Measurements from ENCODE around the gene ZDHHC8.

ZDHHC8 gene

DNA sequence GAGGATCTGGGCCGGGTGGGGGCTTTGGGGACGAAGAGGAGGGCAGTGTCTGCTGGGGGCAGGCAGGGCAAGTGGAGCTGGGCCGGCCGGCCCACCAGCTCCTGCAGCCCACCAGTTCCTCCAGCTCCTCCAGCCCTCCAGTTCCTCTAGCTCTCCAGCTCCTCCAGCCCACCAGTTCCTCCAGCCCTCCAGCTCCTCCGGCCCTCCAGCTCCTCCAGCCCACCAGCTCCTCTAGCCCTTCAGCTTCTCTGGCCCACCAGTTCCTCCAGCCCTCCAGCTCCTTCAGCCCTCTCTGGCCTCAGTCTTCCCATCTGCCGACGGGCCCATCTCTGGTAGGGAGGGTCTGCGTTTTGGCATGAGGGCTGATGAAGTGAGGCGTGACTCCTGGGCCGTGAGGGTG lies 28.4 kb downstream of the ZDHHC8 start:
- Mint-ChIP-seq H3K4me1 (ENCODE audit: low read depth) (no peaks in the 10 kb centered on the region), H3K9me3 (no peaks in the 10 kb centered on the region), H3K27ac (no peak overlapping the region), H3K27me3 (no peaks in the 10 kb centered on the region), H3K4me3 (no peak overlapping the region), H3K36me3 (ENCODE audit: low read depth) (no peaks in the 10 kb centered on the region)

DNA sequence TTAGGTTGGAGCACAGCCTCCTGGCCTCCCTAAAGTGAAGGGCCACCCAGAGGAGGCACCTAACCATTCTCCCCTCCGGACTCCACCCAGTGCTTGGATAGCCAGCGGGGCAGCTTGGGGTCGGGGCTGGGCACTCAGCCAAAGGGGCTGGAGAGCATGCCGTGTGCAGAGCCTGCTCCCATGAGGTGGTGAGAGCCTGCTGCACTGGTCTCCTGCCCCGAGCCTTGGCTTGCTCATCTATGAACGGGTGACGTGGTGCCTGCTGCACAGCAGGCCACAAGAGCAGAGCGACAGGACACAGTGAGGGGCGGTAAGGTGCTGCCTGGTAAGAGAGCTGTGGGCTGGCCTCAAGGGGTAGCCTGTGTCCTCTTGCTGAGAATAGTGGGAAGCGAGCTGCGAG lies 33.3 kb downstream of the ZDHHC8 start:
- no peaks in the 10 kb centered on the region for H3K27me3 Mint-ChIP-seq
- no peaks in the 10 kb centered on the region for H3K4me1 Mint-ChIP-seq (ENCODE audit: low read depth)
- no peaks in the 10 kb centered on the region for H3K9me3 Mint-ChIP-seq
- no peaks in the 10 kb centered on the region for H3K36me3 Mint-ChIP-seq (ENCODE audit: low read depth)
- no peak overlapping the region for H3K4me3 Mint-ChIP-seq
- H3K27ac Mint-ChIP-seq = no peak overlapping the region

DNA sequence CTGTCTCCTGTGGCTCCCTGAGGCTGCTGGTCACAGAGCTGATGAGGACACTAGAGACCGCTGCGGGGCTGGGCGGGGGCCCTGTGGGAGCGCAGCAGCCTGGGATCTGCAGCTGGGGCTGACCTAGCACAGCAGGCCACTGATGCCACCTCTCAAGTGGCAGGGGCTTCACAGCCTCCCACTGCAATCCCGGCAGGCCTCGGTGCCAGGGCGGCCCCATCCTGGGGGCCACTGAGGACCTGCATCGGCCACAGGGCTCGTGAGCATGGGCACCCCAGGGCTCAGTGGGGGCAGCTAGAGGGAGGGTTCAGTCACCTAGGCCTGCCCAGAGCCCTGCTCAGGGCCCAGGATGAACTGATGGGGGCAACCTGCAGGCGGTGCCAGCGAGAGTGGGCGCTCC lies 33.8 kb downstream of the ZDHHC8 start:
- H3K36me3 Mint-ChIP-seq (ENCODE audit: low read depth) = no peaks in the 10 kb centered on the region
- no peaks in the 10 kb centered on the region for H3K27me3 Mint-ChIP-seq
- H3K9me3 Mint-ChIP-seq = no peaks in the 10 kb centered on the region
- H3K4me3 Mint-ChIP-seq = no peak overlapping the region
- H3K4me1 Mint-ChIP-seq (ENCODE audit: low read depth) = no peaks in the 10 kb centered on the region
- H3K27ac Mint-ChIP-seq = no peak overlapping the region

DNA sequence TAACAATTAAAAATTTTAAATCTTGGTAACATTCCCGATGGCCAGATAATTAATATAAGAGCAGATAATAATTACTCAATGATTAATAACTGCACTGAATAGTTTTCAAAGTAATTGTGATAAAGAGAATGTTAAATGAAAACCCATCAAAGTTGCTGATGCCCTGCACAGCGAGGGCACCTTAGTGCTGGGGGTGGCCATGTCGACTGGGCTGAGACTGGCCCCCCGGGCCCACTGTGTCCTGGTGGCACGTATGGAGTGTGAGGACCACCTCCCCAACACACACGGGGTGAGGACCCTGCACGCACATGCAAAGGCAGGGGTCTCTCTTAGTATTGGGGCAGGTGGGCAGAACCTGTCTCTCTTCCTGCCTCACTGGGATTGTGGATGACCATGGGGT lies 34.3 kb downstream of the ZDHHC8 start:
- Mint-ChIP-seq H3K4me1 (ENCODE audit: low read depth) (no peaks in the 10 kb centered on the region), H3K27me3 (no peaks in the 10 kb centered on the region), H3K36me3 (ENCODE audit: low read depth) (no peaks in the 10 kb centered on the region), H3K9me3 (no peaks in the 10 kb centered on the region), H3K27ac (no peak overlapping the region), H3K4me3 (no peak overlapping the region)

DNA sequence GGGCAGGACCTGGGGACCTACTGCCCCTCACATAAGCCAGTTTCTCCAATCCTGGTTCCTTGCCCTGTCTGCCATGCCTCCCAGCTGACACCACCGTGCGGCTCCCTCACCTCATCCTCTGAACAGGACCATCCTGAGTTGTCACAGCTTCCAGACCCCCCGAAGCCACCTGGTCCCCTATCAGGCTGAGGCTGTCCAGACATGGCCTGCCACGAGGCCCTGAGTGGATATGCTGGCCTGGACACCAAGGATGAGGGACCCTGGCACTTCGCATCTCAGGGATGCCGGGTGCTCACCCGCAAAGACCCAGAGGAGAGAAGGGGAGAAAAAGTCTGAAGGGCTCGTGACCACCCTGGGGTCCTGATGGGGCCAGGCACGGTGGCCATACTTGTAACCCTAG lies 35.1 kb downstream of the ZDHHC8 start:
- H3K4me3 Mint-ChIP-seq = no peak overlapping the region
- no peak overlapping the region for H3K27ac Mint-ChIP-seq
- no peaks in the 10 kb centered on the region for H3K27me3 Mint-ChIP-seq
- H3K9me3 Mint-ChIP-seq = no peaks in the 10 kb centered on the region
- no peaks in the 10 kb centered on the region for H3K4me1 Mint-ChIP-seq (ENCODE audit: low read depth)
- H3K36me3 Mint-ChIP-seq (ENCODE audit: low read depth) = no peaks in the 10 kb centered on the region

DNA sequence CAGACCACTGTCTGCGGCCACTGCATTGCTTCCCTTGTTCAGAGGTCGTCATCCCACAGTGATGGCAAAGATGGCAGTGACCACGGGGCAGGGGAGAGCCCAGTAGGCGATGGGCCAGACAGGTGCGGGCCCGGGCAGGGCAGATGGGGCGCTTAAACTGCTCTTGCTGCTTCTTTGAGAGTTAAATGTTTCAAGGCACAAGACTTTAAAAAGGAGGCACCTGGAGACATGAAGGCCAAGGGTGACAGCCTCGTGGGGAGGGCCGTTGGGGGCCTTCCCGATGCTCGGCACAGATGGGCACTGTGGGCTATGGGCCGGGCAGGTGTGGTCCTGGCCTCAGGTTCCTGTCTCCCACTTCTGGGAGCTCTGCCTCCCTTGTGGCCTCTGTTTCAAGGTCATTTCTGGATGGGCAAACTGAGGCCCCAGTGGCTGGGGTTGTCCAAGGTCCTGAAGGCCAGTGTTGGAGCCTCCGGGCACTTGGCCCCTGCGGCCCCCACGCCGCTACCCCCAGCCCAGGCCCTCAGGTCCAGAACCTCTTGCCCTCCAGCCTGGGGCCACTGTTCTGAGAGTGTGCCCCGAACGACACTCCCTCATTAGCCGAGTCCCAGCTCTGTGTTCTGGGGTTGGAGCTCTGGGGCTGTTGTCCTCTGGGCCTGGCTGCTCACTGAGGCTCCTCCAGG lies 36.2 kb downstream of the ZDHHC8 start:
- H3K4me1 Mint-ChIP-seq (ENCODE audit: low read depth) = no peaks in the 10 kb centered on the region
- no peaks in the 10 kb centered on the region for H3K36me3 Mint-ChIP-seq (ENCODE audit: low read depth)
- no peak overlapping the region for H3K4me3 Mint-ChIP-seq
- no peak overlapping the region for H3K27ac Mint-ChIP-seq
- H3K27me3 Mint-ChIP-seq = no peaks in the 10 kb centered on the region
- no peaks in the 10 kb centered on the region for H3K9me3 Mint-ChIP-seq

DNA sequence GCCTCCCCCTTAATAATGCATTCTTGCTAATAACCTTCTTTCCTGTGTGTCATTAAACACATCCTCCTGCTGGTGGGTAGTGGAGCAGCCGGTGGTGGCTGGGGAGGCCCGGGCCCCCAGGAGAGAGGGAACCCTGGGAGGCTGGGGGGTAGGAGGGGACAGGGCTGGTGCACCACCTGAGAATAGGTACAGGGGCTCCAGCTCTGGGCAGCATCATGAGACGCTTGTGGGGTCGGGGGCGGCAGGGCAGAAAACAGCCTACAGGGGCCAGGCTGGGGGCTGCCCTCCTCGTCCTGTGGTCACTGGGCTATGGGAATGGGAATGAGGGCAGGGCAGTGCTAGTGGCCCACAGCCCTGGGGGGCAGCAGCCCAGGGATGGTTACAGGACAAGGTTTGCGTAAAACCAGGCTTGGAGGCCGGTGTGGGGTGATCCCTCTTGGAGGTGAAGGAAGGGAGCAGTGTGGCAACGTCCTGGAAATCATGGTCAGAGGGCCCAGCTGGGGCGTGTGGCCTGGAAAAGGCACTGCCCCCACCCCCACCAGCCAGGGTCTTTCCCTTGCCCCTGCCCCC lies 37.7 kb downstream of the ZDHHC8 start:
- Mint-ChIP-seq H3K27ac (no peak overlapping the region), H3K9me3 (no peaks in the 10 kb centered on the region), H3K27me3 (no peaks in the 10 kb centered on the region), H3K4me3 (no peak overlapping the region), H3K36me3 (ENCODE audit: low read depth) (no peaks in the 10 kb centered on the region), H3K4me1 (ENCODE audit: low read depth) (no peaks in the 10 kb centered on the region)

DNA sequence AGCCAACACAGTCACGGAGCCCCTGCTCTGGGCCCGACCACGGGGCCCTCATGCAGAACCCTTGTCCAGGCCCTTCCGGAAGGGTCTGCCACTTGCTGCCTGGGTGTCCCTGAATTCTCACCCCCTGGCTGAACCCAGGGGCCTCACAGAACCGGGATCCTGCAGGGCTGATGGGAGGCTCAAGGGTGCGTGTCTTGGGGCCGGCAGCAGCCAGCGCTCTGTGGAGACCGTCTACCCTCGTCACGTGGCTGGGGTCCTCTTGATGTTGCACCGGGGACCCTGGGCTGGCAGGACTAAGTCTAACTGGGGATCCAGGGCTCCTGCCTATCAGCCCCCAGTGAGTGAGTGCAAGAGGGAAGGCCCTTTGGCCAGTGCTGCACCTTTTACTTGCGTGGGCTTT lies 38.6 kb downstream of the ZDHHC8 start:
- Mint-ChIP-seq H3K36me3 (ENCODE audit: low read depth) (no peaks in the 10 kb centered on the region), H3K4me3 (no peak overlapping the region), H3K27me3 (no peaks in the 10 kb centered on the region), H3K27ac (no peak overlapping the region), H3K4me1 (ENCODE audit: low read depth) (no peaks in the 10 kb centered on the region), H3K9me3 (no peaks in the 10 kb centered on the region)

GRCh38 chr22:20171288-20172140 lies 39.9 kb downstream of the ZDHHC8 start:
- no peaks in the 10 kb centered on the region for H3K36me3 Mint-ChIP-seq (ENCODE audit: low read depth)
- H3K4me3 Mint-ChIP-seq = no peak overlapping the region
- no peaks in the 10 kb centered on the region for H3K4me1 Mint-ChIP-seq (ENCODE audit: low read depth)
- no peaks in the 10 kb centered on the region for H3K9me3 Mint-ChIP-seq
- H3K27me3 Mint-ChIP-seq = no peaks in the 10 kb centered on the region
- no peak overlapping the region for H3K27ac Mint-ChIP-seq

- H3K27me3 Mint-ChIP-seq = no peaks in the 10 kb centered on the region
- H3K4me1 Mint-ChIP-seq (ENCODE audit: low read depth) = no peaks in the 10 kb centered on the region
- H3K27ac Mint-ChIP-seq = no peak overlapping the region
- H3K4me3 Mint-ChIP-seq = no peak overlapping the region
- no peaks in the 10 kb centered on the region for H3K36me3 Mint-ChIP-seq (ENCODE audit: low read depth)
- H3K9me3 Mint-ChIP-seq = no peaks in the 10 kb centered on the region
Observed at GRCh38 chr22:20172141-20172613, 40.6 kb downstream of the ZDHHC8 start.

GRCh38 chr22:20173246-20173645 lies 41.6 kb downstream of the ZDHHC8 start:
- Mint-ChIP-seq H3K4me1 (ENCODE audit: low read depth) (no peaks in the 10 kb centered on the region), H3K27ac (no peak overlapping the region), H3K9me3 (no peaks in the 10 kb centered on the region), H3K27me3 (no peaks in the 10 kb centered on the region), H3K36me3 (ENCODE audit: low read depth) (no peaks in the 10 kb centered on the region), H3K4me3 (no peak overlapping the region)

DNA sequence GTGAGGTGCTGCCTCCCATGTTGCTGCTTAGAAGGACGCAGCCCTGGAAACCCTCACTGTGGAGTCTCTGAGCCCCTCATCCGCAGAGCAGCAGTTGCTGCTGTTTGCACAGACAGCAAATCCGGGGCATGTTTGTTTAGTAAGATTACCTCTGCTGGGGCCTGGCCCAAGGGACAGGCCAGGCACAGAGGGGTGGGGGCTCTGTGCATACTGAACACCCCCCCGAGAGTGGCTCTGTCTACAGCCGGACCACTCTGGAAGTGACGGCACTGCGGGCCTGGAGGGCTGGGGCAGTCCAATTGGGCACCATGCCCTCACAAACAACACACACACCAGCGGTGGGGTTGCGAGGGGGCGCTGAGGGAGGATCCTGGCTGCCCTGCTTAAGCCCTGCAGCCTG lies 42.2 kb downstream of the ZDHHC8 start:
- H3K4me3 Mint-ChIP-seq = no peak overlapping the region
- H3K27ac Mint-ChIP-seq = no peak overlapping the region
- no peaks in the 10 kb centered on the region for H3K27me3 Mint-ChIP-seq
- H3K4me1 Mint-ChIP-seq (ENCODE audit: low read depth) = no peaks in the 10 kb centered on the region
- H3K9me3 Mint-ChIP-seq = no peaks in the 10 kb centered on the region
- H3K36me3 Mint-ChIP-seq (ENCODE audit: low read depth) = no peaks in the 10 kb centered on the region

GRCh38 chr22:20174785-20175596 lies 43.4 kb downstream of the ZDHHC8 start:
- Mint-ChIP-seq H3K27me3 (no peaks in the 10 kb centered on the region), H3K27ac (no peak overlapping the region), H3K9me3 (no peaks in the 10 kb centered on the region), H3K36me3 (ENCODE audit: low read depth) (no peaks in the 10 kb centered on the region), H3K4me1 (ENCODE audit: low read depth) (no peaks in the 10 kb centered on the region), H3K4me3 (no peak overlapping the region)

DNA sequence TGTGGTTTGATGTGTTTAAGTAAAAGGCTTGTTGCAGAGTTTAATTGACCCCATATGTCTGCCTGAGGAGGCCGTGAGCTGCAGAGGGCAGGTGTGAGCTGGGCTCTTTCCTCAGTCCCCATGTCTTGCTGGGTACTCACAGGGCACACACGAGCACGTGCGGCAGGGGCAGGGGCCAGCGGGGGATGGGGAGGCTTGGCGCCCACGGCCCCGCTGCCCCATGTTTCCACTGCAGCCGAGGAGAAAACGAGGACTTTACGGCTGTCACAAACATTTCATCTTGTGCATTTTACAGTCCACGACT lies 43.9 kb downstream of the ZDHHC8 start:
- no peak overlapping the region for H3K4me3 Mint-ChIP-seq
- H3K4me1 Mint-ChIP-seq (ENCODE audit: low read depth) = no peaks in the 10 kb centered on the region
- no peaks in the 10 kb centered on the region for H3K36me3 Mint-ChIP-seq (ENCODE audit: low read depth)
- H3K9me3 Mint-ChIP-seq = no peaks in the 10 kb centered on the region
- no peak overlapping the region for H3K27ac Mint-ChIP-seq
- H3K27me3 Mint-ChIP-seq = no peaks in the 10 kb centered on the region

Data from stimulated activated naive CD8-positive, alpha-beta T cell treated with anti-CD3 and anti-CD28 coated beads, Interleukin-15, Interleukin-2, amounts not matched to agents 100 ng/mL and 50 ng/mL, for 24 hours (primary cell).